ENCODE data around the gene YAP1.

DNA sequence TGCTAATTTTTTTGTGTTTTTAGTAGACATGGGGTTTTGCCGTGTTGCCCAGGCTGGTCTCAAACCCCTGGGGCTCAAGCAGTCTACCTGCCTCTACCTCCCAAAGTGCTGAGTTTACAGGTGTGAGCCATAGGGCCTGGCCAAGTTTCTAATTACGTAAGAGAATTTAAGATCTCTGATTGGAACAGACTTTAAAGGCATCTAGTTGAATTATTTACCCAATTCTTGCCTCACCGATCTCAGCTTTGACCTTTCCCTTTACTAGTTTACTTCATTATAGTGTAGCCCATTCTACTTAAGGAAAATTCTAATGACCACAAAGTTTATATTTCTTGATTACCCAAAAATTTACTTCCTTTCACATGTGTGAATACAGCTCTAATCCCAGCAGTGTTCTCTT lies 81.6 kb downstream of the YAP1 start:
- TF ChIP-seq, protein P1, sequence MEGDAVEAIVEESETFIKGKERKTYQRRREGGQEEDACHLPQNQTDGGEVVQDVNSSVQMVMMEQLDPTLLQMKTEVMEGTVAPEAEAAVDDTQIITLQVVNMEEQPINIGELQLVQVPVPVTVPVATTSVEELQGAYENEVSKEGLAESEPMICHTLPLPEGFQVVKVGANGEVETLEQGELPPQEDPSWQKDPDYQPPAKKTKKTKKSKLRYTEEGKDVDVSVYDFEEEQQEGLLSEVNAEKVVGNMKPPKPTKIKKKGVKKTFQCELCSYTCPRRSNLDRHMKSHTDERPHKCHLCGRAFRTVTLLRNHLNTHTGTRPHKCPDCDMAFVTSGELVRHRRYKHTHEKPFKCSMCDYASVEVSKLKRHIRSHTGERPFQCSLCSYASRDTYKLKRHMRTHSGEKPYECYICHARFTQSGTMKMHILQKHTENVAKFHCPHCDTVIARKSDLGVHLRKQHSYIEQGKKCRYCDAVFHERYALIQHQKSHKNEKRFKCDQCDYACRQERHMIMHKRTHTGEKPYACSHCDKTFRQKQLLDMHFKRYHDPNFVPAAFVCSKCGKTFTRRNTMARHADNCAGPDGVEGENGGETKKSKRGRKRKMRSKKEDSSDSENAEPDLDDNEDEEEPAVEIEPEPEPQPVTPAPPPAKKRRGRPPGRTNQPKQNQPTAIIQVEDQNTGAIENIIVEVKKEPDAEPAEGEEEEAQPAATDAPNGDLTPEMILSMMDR (conservative IDR thresholded peaks at IDR 0.05; ENCODE audit: low read depth, low read length) = no peak
- TF ChIP-seq POLR2A (IDR thresholded peaks at IDR 0.05; ENCODE audit: low read depth, low read length) (no peak), MAZ (IDR thresholded peaks at IDR 0.05; ENCODE audit: borderline replicate concordance, low read depth, low read length) (no peak), RCOR1 (IDR thresholded peaks at IDR 0.05; ENCODE audit: insufficient replicate concordance, low read length) (no peak), SMC3 (IDR thresholded peaks at IDR 0.05; ENCODE audit: low read depth, low read length) (no peak), CEBPB (IDR thresholded peaks at IDR 0.05; ENCODE audit: low read depth, low read length) (no peak), RAD21 (IDR thresholded peaks at IDR 0.05; ENCODE audit: low read length) (no peak), RFX5 (IDR thresholded peaks at IDR 0.05; ENCODE audit: low read depth, low read length) (no peak), MXI1 (IDR thresholded peaks at IDR 0.05; ENCODE audit: borderline replicate concordance, low read depth, low read length) (no peak), MAFK (IDR thresholded peaks at IDR 0.05; ENCODE audit: low read depth, low read length) (no peak), BHLHE40 (IDR thresholded peaks at IDR 0.05; ENCODE audit: low read depth, low read length) (no peak)
- TF ChIP-seq, protein P2, sequence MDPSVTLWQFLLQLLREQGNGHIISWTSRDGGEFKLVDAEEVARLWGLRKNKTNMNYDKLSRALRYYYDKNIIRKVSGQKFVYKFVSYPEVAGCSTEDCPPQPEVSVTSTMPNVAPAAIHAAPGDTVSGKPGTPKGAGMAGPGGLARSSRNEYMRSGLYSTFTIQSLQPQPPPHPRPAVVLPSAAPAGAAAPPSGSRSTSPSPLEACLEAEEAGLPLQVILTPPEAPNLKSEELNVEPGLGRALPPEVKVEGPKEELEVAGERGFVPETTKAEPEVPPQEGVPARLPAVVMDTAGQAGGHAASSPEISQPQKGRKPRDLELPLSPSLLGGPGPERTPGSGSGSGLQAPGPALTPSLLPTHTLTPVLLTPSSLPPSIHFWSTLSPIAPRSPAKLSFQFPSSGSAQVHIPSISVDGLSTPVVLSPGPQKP (IDR thresholded peaks at IDR 0.05; ENCODE audit: borderline replicate concordance, low read depth, low read length) = no peak
